Stimulated activated naive CD4-positive, alpha-beta T cell (primary cell): ENCODE results near the gene THRB.

Experiments
- DNase-seq, 6 experiments: peaks; one replicate each; lab custom pipeline; 2025; lab: John Stamatoyannopoulos, UW

THRB gene

GRCh38 chr3:24224666-24225384 is 269.8 kb downstream of the THRB start:
- DNase-seq: no peak

- DNase-seq: no peak
Measured at GRCh38 chr3:24222165-24222805, 272.4 kb downstream of the THRB start.

GRCh38 chr3:24220859-24221657 is 273.6 kb downstream of the THRB start:
- no peak for DNase-seq

- no peak for DNase-seq
Measured at GRCh38 chr3:24215502-24215901, 279.1 kb downstream of the THRB start.

GRCh38 chr3:24211381-24211780 is 283.3 kb downstream of the THRB start:
- no peak for DNase-seq

- DNase-seq: no peak
Measured at GRCh38 chr3:24202071-24202470, 292.6 kb downstream of the THRB start.

- DNase-seq: no peak
Measured at GRCh38 chr3:24201301-24201700, 293.3 kb downstream of the THRB start.

- DNase-seq: no peak
Measured at GRCh38 chr3:24199775-24200247, 294.8 kb downstream of the THRB start.

GRCh38 chr3:24199300-24199699 is 295.4 kb downstream of the THRB start:
- no peak for DNase-seq

GRCh38 chr3:24198728-24199127 is 295.9 kb downstream of the THRB start:
- no peak for DNase-seq

- no peak for DNase-seq
Measured at GRCh38 chr3:24197809-24198208, 296.8 kb downstream of the THRB start.

GRCh38 chr3:24196526-24196925 is 298.1 kb downstream of the THRB start:
- DNase-seq: no peak

GRCh38 chr3:24195504-24196230 is 299.0 kb downstream of the THRB start:
- no peak for DNase-seq

GRCh38 chr3:24192469-24193056 is 302.1 kb downstream of the THRB start:
- DNase-seq: no peak

GRCh38 chr3:24191801-24192403 is 302.7 kb downstream of the THRB start:
- no peak for DNase-seq

GRCh38 chr3:24190256-24190655 is 304.4 kb downstream of the THRB start:
- no peak for DNase-seq

- peak in 2 of 6 experiments; percentile 1 to 18 for DNase-seq
Measured at GRCh38 chr3:24185738-24186384, 308.8 kb downstream of the THRB start.

- no peak for DNase-seq
Measured at GRCh38 chr3:24184528-24185176, 310.0 kb downstream of the THRB start.

- no peak for DNase-seq
Measured at GRCh38 chr3:24182756-24183155, 311.9 kb downstream of the THRB start.

- DNase-seq: no peak
Measured at GRCh38 chr3:24181256-24181655, 313.4 kb downstream of the THRB start.
